NOMO-1 (cell line): ENCODE data around the gene PAPPA2.
"Not testable (repeated sequence)": the region's sequence is repeated elsewhere in the genome, so short reads cannot be mapped to it uniquely, and the experiment has no call there.

Experiments
- DNase-seq, 2 experiments: peaks; one replicate each; lab custom pipeline; 2025; ENCODE audit not compliant: unreplicated experiment in 2 of 2; lab: John Stamatoyannopoulos, UW

Gene PAPPA2

GRCh38 chr1:176595217-176595616 lies 132.2 kb downstream of the PAPPA2 start:
- DNase-seq: no peak

- DNase-seq: peak in 1 of 2 experiments; percentile 31
Observed at GRCh38 chr1:176601348-176601747, 138.4 kb downstream of the PAPPA2 start.

DNA sequence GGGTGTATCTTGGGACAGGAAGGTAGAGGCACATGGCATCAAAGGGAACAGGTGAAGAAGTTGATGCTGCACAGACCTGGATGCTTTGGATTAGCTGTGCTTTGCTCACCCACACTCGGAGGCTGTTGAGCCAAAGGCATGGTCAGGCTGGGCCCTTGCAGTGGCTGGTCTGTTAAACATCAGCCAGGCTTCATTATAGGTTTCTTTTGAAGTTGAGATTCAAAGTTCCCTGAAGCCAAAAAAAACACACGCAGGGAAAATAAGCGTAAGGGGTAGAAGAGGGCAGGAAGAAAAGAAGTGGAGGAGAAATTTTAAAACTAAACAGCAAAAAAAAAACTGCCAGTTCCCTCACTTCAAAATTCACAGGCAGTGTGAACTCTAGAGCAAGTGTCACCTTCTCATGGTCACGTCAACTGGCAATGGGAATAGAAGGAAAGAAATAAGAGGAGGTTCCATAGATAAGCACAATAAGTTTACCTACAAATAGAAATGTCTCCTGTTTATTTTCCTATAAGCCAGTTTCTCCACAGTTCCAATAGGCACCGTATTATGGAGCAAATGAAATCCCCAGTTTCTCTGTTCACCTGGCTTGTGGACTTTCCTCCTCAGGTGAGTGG lies 139.5 kb downstream of the PAPPA2 start:
- no peak for DNase-seq

DNA sequence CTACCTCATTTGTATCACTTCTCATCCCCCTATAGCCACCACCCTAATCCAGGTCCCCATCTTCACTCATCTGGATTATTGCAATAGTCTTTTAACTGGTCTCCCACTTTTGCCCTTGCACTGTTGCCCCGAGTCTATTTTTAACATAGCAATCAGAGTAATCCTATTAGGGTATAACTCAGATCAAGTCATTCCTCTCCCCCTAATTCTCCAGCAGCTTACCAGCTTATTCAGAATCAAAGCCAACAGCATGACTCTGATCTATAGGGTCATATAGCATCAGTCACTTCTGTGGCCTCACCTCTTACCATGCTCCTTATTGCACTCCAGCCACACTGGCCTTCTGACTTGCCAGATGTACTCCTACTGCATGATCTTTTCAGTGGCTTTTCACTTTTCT lies 140.7 kb downstream of the PAPPA2 start:
- DNase-seq: no peak

DNA sequence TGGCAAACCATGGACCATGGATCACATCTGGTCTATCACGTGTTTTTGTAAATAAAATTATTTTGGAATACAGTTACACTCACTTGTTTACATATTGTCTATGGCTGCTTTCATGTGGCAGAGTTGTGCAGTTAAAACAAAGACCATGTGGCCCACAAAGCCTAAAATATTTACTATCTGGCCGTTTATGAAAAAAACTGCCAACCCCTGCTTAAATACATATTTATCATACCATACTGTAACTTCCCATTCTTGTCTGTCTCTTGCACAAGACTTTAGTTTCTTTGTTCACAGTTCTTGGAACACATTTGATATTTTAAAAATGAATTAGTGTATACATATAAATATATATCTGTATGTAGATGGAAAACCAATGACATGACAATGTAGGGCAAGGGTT lies 141.5 kb downstream of the PAPPA2 start:
- DNase-seq: peak; percentile 20 to 81

DNA sequence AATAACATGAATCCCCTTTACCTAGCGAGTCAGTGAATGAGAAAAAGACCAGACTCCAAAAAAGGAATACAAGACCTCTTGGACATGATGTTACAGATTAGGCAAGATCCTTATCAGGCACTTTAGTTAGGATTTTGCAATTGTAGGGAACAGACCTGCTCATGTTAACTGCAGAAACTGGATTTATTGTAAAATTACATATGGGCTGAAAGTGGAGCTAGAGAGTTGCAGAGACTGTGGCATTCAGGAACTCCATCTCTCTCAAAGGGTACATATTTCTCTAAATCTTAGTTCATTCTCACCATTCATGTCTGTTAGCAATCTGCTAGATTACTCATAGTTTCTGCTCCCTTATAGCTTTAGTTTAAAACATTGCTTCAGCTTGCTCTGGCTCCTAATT lies 142.2 kb downstream of the PAPPA2 start:
- peak; percentile 55 to 66 for DNase-seq

DNA sequence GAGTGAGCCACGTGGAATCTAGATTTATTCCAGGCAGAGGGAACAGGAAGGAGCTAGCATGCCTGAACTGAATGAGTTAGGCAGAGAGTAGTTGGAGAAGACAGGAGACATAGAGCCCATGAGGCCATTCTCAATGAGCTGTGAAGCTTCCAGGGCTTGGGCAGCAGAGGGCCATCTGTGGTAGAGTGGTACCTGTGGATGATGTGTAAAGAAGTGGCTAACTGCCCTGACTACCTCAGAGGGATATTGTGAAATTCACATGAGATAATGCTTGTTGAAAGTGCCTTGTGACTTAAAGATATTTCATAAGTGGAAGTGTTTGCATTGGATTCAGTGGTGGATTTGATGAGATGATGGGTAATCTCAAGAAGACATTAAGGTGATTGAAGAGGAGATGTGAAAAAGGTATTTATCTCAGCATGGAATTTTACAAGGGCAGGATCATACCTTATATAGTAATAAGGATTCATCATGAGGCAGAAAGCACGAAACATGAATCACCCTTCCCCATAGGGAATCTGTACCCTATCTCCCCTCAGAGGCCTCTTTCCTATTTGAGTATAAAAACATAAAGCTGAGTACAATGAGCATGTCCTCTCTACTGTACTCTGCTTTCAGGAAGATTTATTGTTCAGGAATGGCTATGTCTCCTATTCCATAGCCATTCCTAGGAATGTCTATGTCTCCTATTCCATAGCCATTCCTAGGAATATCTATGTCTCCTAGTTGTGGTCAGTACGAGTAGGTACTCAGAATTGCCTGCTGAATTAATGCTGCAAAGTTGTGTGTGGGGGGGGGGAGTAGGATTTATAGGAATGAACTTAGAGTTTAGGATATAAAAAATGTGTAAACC lies 146.8 kb downstream of the PAPPA2 start:
- DNase-seq: peak in 1 of 2 experiments; percentile 29

DNA sequence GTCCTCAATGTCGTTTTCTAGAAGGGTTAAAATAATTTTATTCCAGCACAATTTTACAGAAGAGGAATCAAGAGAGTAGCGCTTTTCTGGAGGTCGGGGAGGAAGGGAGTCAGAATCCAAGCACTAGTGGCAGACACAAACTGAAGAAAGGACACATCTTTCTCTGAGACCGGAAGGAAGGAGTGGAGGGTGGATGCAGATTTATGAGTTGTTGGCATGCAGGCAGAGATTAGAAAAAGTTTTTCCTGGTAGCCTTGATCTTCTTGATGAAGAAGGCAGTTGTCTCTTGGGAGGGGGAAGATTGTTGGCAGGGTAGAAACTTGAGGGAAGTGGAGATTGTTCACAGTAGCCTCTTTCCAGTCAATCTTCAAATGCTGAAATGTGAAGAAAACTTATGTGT lies 149.8 kb downstream of the PAPPA2 start:
- DNase-seq: no peak

GRCh38 chr1:176617881-176618280 lies 154.9 kb downstream of the PAPPA2 start:
- DNase-seq: no peak

DNA sequence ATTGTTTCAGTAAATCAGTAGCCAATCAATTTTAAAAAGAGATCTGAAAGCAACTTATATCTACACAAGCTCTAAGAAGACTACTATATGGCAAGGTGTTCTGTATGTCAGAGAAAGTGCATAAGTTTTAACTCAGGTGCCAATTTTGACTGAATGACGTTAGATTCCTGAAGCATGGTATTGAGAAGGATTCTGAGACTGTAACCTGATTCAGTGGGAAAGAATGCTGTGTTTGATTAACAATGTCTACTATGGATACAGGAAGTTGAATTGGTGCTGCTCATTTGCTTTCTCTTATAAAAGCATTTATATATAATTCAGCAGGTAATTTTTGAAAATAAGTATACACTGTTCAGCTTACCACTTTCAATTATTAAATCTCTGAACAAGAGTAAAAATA lies 156.3 kb downstream of the PAPPA2 start:
- no peak for DNase-seq

GRCh38 chr1:176625365-176625764 lies 162.4 kb downstream of the PAPPA2 start:
- no peak for DNase-seq

GRCh38 chr1:176626572-176627061 lies 163.6 kb downstream of the PAPPA2 start:
- no peak for DNase-seq

DNA sequence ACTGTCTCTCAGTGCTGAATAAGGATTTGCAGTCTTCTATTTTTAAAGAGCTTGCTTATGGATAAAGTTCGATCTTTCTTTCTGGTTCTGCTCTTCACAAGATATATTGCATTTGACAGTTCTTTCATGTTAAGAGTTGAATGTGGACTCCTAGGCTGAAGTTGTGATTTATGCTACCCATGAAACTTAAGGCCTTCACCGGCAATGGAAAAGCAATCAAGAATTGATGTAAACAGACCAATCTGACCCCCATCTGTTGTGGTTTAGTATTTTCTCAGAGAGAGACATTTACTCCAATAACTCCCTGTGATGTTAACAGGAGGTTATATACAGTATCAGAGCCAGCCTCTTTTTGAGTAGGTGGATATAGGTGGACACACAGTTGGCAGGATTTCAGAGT lies 165.8 kb downstream of the PAPPA2 start:
- DNase-seq: no peak

DNA sequence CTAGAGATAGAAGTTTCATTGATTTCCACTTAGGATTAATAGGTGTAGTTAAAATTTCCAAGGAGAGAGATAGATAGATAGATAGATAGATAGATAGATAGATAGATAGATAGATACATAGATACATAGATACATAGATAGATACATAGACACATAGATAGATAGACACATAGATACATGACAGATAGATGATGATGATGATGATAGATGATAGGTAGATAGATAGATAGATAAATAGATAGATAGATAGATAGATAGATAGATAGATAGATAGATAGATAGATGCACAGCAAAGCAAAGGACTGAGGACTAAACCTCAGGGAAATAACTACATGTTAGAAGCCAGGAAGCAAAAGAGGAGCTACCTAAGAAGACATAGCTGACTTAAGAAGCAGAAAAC lies 171.8 kb downstream of the PAPPA2 start:
- not testable (repeated sequence) for DNase-seq

DNA sequence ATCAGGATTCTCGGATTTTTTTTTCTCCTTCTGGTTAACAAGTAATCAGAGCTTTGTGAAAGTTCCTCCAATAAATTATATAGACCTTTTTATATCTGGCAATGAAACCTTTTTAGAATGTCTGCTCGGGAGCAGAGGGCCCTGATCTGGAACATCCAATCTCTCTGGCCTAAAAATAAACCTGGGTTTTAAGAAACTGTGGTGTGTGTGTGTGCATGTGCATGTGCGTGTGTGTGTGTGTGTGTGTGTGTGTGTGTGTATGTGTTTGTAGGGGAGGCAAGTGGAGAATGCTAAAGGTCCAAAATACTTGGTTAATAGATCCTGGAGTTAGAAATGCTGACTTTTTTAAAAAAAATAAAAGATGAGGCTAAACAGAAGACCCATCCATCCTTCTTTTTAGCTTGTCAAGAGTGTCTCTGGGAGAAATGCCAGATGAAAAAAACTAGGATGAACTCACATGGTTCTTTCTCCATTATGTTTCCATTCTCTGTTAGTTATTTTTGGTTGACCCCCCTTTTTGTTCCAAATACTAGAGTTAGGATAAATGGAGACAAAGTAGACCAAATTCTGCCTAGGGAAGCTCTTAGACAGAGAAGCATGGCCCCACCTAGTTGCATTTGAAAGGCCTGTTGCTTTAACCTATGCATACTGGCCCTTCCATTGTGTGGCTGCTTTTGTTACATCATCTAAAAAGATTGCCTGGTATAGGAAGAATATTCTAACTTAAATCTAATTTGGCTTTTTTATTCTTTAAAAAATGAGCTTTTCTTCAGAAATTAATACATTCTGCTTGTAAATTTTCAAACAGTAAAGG lies 175.9 kb downstream of the PAPPA2 start:
- no peak for DNase-seq

DNA sequence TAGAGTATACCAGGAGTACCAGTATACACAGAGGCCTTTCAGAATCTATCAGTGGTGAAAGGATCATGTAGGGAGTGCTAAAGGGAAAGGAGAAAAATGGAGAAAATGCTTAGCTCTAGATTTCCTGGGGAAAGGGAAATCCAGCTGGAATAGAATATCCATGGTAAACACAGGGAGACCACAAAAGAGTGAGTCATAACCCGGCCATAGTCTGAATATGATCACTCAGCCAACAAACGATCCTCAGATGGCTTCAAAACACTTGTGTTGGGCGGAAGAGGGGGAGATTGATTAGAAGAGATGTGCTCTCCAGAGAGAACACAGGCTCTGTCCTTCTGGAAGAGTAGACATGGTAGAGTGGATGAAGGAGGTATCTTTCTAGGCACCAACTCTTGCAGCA lies 180.6 kb downstream of the PAPPA2 start:
- DNase-seq: no peak

DNA sequence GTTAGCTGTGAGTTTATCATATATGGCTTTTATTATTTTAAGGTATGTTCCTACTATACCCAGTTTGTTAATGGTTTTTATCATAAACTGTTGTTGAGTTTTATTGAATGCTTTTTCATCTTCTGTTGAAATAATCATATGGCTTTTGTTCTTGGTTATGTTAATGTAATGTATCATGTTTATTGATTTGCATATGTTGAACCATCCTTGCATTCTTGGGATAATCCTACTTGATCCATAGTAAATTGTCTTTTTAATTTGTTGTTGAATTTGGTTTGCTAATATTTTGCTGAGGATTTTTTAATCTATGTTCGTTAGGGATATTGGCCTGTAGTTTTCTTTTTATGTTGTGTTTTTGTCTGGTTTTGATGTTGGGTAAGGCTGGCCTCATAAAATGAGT lies 185.6 kb downstream of the PAPPA2 start:
- DNase-seq: no peak

DNA sequence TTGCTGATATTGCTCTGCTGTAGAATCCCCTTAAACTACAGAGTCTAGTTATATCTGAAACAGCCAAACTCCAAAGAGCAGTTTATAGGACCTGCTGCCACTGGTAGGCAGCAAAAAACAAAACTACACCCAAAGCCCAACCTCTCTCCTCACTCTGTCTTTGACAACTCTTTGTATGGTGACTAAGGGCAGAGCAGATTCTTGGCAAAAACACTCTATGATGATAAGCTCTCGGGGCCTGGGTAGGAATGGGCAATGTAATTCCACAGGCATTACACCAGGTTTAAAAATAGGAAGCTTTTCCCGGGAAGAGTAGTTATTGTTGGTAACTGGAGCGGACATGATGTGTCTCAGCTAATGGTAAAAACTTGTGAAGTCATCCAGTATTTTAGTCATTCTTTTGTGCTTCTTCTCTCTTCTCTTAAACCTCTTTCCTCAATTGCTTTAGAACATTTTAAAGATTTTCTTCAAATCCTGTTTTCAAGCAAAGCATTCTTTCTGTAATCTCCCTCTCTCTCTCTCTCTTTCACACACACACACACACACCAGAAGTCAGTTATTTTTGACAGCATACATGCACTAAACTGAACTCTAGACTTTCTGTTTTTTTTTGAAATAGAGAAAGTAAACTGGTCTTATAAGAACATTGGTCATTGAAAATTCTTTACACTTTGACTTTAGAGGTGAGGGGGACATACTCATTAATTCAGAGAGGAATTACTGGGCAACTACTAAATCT lies 193.5 kb downstream of the PAPPA2 start:
- DNase-seq: no peak

GRCh38 chr1:176669782-176670181 lies 206.8 kb downstream of the PAPPA2 start:
- no peak for DNase-seq

DNA sequence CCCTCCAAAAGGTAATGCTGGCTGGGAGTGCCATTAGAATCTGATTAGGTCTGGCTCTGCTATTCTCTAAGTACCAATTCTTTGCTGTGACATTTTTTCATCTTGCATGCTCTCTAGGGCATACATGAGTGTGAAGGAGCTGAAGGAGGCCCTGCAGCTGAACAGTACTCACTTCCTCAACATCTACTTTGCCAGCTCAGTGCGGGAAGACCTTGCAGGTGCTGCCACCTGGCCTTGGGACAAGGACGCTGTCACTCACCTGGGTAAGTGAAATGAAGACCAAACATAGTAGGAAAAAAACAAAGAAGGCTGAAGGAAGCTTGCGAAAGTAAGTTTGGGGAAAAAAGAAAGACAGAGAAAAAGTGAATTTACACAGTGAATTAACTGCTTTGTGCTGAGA lies 207.9 kb downstream of the PAPPA2 start:
- DNase-seq: no peak
